Measurements from ENCODE around the gene ACSF3. TPM values are rescaled to one million over a fixed set of nuclear protein-coding genes. Genes with fewer than 3 reads are reported as not detected.

Gene ACSF3
- total RNA-seq, 1 donor from 2014 or later = 78.0 TPM

DNA sequence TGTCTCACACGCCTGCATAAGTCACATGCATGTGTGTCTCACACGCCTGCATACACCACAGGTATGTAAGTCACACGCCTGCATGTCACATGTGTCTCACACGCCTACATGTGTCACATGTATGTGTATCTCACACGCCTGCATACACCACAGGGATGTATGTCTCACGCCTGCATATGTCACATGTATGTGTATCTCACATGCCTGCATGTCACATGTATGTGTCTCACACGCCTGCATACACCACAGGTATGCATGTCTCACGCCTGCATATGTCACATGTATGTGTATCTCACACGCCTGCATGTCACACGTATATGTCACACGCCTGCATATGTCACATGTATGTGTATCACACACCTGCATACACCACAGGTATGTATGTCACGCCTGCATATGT, 64.1 kb downstream of the ACSF3 start:
- Mint-ChIP-seq H3K4me3 (no peak overlapping the region), H3K9me3 (no peaks in the 10 kb centered on the region), H3K27me3 (peaks cover 3% of the 10 kb centered on the region), H3K36me3 (ENCODE audit: low read depth) (peaks cover under 1% of the 10 kb centered on the region), H3K4me1 (peaks cover 26% of the 10 kb centered on the region), H3K27ac (no peak overlapping the region)
- no peak for DNase-seq
- intact Hi-C loops (cut with micrococcal nuclease) = no loop called here
- TF ChIP-seq, protein P1, sequence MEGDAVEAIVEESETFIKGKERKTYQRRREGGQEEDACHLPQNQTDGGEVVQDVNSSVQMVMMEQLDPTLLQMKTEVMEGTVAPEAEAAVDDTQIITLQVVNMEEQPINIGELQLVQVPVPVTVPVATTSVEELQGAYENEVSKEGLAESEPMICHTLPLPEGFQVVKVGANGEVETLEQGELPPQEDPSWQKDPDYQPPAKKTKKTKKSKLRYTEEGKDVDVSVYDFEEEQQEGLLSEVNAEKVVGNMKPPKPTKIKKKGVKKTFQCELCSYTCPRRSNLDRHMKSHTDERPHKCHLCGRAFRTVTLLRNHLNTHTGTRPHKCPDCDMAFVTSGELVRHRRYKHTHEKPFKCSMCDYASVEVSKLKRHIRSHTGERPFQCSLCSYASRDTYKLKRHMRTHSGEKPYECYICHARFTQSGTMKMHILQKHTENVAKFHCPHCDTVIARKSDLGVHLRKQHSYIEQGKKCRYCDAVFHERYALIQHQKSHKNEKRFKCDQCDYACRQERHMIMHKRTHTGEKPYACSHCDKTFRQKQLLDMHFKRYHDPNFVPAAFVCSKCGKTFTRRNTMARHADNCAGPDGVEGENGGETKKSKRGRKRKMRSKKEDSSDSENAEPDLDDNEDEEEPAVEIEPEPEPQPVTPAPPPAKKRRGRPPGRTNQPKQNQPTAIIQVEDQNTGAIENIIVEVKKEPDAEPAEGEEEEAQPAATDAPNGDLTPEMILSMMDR (IDR thresholded peaks at IDR 0.05) = no peak
- CTCF ChIA-PET = no interaction called here
- POLR2A ChIA-PET = interaction anchor here (0.6 kb wide), 1 partner anchor 293 kb away, joined by 7 read pairs; no protein-coding TSS in a partner anchor
- ATAC-seq (ENCODE audit: low read depth) = no peak

DNA sequence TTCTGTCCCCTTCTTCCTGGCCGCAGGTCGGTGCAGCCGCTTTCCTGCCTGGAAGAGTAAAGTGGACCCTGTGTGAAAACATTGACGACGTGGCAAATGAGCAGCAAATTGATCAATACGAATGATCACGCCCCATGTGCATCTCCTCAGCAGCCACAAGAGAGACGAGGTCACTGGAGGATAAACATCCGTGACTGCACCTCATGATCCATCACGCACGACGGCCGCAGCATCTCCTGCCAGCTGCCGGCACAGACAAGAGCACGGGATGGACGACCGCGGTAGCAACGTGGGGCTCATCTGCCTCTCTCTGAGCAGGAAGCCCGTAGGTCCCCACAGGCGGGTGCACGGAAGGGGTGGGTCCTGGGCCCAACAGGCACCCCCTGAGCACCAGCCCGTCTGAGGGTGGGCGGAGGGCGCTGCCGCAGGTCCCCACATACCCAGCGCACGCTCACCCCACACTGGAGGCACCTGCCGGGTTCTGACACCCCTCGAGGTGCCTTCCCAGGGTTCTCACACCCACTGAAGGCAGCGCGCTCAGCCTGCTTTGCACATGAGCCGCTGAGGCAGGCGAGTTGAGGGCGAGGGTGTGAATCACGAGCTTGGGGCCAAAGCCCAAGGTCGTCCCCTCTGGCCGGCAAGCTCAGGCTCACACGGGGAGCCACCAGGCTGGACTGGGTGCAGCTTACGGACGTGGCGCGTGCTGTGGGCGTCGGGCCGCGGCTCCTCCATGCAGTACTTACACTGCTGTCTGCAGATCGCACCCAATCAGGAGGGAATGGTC, 65.6 kb downstream of the ACSF3 start:
- TF ChIP-seq, protein P1 (IDR thresholded peaks at IDR 0.05) = no peak
- H3K4me1 Mint-ChIP-seq = peaks cover 29% of the 10 kb centered on the region
- POLR2A ChIA-PET = no interaction called here
- peaks cover 3% of the 10 kb centered on the region for H3K27me3 Mint-ChIP-seq
- no peak for ATAC-seq (ENCODE audit: low read depth)
- intact Hi-C loops (cut with micrococcal nuclease) = no loop called here
- no peaks in the 10 kb centered on the region for H3K36me3 Mint-ChIP-seq (ENCODE audit: low read depth)
- H3K27ac Mint-ChIP-seq = no peak overlapping the region
- H3K9me3 Mint-ChIP-seq = no peaks in the 10 kb centered on the region
- CTCF ChIA-PET = no interaction called here
- no peak for DNase-seq
- no peak overlapping the region for H3K4me3 Mint-ChIP-seq

DNA sequence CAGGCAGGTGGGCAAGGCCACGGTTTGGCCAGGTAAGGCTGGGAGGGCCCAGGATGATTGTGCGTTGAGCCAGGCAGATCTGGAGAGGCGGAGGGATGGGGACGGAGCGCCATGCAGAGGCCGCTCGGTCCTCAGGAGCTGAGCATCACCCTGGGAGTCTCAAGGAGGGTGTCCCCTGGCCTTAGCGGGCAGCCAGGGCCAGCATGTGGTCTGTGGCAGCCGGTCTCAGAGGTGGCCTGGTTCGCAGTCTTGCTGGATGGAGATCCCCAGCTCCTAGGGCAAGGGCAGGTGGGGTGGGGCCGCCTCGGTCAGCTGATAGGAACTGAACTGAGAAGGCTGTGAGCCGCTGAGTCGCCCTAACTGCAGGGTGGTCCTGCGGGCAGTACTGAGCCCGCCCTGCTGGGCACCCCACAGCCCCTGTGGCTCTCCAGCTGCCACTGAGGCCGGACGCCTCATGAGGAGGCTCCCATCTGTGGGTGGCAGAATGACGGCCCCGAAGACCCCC, 66.2 kb downstream of the ACSF3 start:
- DNase-seq (no peak), ATAC-seq (ENCODE audit: low read depth) (no peak)
- no peaks in the 10 kb centered on the region for H3K36me3 Mint-ChIP-seq (ENCODE audit: low read depth)
- CTCF ChIA-PET = no interaction called here
- no peak overlapping the region for H3K4me3 Mint-ChIP-seq
- no peaks in the 10 kb centered on the region for H3K9me3 Mint-ChIP-seq
- TF ChIP-seq, protein P1 (IDR thresholded peaks at IDR 0.05) = no peak
- intact Hi-C loops (cut with micrococcal nuclease) = no loop called here
- POLR2A ChIA-PET = no interaction called here
- H3K27me3 Mint-ChIP-seq = peaks cover 3% of the 10 kb centered on the region
- peaks cover 27% of the 10 kb centered on the region for H3K4me1 Mint-ChIP-seq
- H3K27ac Mint-ChIP-seq = no peak overlapping the region

DNA sequence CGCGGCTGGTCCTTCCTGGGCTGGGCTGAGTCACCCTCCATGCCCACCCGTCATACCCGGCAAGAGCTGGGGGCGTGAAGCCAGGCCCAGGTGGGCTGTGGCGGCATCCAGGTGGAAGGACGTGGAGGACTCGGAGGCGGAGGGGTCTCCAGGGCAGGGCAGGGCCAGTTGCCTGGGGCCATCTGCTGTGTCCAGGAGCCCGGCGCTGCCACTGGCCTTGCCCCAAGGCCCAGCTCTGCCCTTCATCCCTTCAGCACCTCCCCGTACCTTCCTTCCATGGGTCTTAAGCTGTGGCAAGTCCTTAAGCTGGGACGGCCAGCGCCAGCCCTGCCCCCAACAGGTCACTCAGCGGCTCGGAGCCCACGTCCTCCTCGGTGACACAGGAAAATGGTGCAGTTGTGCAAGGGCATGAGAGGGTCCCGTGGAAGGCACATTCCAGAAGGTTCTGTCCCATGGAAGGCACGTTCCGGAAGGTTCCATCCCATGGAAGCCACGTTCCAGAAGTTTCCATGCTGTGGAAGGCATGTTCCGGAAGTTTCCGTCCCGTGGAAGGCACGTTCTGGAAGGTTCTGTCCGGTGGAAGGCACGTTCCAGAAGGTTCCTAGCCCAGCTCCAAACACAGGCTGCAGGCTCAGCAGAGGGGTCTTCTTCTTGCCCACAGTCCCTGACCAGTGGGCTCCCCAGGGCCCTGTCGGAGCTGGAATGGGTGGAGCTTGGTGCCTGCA, 67.5 kb downstream of the ACSF3 start:
- CTCF ChIA-PET = no interaction called here

More for the DNA sequence above, 67.5 kb downstream of the ACSF3 start:
- Mint-ChIP-seq H3K9me3 (no peaks in the 10 kb centered on the region), H3K27ac (no peak overlapping the region), H3K27me3 (peaks cover 3% of the 10 kb centered on the region), H3K36me3 (ENCODE audit: low read depth) (no peaks in the 10 kb centered on the region), H3K4me3 (no peak overlapping the region), H3K4me1 (peaks cover 15% of the 10 kb centered on the region)
- DNase-seq (no peak), ATAC-seq (ENCODE audit: low read depth) (no peak)
- TF ChIP-seq, protein P1 (IDR thresholded peaks at IDR 0.05) = no peak
- POLR2A ChIA-PET = no interaction called here
- intact Hi-C loops (cut with micrococcal nuclease) = no loop called here

Measured in activated B cell treated with CpG ODN at 0.5 μM for 24 hours (primary cell).